LNCAP (cell line): Measurements from ENCODE around the gene CHERP.

Source experiments
- TF ChIP-seq, protein P1 (sequence below): fragments of 450-650 bp; IDR thresholded peaks from 2 replicates; pipeline ENCODE4 v1.5.1; 2017; ENCODE audit warnings: mild to moderate bottlenecking

CHERP gene

DNA sequence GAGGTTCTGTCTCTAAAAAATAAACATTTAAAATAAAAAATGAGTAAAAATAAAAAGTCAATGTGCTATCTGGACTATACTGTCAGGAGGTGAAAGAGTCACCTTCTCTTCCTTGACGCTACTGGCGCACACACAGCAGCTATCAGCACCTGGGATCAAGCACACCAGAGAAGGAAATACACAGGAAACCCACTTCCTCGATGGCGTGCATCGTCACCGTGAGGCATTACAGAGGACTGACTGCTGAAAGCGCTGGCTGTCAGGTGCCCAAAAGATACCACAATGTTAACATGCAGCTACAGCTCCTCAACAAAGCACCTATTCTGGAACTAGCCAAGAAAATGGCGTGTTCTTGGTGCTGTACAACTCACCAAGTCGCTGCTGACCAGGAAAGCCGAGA is 23.9 kb upstream of the CHERP start:
- TF ChIP-seq, protein P1, sequence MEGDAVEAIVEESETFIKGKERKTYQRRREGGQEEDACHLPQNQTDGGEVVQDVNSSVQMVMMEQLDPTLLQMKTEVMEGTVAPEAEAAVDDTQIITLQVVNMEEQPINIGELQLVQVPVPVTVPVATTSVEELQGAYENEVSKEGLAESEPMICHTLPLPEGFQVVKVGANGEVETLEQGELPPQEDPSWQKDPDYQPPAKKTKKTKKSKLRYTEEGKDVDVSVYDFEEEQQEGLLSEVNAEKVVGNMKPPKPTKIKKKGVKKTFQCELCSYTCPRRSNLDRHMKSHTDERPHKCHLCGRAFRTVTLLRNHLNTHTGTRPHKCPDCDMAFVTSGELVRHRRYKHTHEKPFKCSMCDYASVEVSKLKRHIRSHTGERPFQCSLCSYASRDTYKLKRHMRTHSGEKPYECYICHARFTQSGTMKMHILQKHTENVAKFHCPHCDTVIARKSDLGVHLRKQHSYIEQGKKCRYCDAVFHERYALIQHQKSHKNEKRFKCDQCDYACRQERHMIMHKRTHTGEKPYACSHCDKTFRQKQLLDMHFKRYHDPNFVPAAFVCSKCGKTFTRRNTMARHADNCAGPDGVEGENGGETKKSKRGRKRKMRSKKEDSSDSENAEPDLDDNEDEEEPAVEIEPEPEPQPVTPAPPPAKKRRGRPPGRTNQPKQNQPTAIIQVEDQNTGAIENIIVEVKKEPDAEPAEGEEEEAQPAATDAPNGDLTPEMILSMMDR, result no peak

DNA sequence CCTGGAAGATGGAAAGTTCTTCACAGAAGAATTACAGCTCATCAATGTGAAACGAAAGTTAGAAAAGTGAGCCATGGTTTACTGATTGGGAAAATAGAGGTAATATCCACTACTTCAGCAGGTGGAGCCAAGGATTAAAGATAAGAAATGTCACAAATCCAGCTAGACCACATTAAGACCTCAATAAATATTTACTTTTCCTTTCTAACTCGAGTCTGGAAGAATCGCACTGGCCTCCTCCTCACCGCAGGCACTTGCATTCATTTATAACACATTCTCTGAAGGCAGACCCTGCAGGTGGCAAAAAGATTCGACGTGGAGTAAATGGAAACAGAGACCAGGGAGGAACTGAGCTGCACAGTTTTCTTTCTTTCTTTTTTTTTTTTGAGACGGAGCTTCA is 22.6 kb upstream of the CHERP start:
- TF ChIP-seq, protein P1, result no peak

DNA sequence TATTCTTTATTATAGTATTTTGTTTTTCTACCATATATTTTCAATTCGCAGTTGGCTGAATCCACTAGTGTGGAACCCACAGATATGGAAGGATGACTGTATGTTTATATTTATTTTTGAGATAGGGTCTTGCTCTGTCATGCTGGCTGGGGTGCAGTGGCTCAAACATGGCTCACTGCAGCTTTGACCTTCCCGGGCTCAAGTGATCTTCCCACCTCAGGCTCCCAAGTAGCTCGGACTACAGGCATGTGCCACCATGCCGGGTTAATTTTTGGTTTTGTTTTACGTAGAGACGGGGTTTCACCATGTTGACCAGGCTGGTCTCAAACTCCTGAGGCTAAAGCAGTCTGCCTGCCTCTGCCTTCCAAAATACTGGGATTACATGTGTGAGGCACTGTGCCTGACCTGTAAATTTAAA is 20.4 kb upstream of the CHERP start:
- TF ChIP-seq, protein P1, result no peak

DNA sequence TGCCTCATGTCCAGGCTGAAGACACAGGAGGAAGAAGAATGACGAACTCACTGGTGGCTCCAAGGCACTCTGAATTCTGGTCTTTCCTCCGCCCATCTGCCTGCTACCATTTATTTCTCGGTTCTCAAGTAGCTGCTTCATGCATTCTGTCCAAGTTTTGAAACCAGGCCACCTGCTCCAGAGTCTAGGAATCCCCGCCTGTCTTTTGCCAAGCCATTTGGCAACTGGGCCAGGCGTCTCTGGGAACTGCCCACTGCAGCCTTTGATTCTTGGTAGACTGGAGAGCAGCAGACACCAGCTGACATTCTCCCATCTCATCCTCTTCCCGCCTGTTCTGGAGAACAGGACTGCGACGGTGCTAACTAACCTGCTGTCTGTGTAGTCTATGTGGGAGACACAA is 19.1 kb upstream of the CHERP start:
- TF ChIP-seq, protein P1, result no peak

DNA sequence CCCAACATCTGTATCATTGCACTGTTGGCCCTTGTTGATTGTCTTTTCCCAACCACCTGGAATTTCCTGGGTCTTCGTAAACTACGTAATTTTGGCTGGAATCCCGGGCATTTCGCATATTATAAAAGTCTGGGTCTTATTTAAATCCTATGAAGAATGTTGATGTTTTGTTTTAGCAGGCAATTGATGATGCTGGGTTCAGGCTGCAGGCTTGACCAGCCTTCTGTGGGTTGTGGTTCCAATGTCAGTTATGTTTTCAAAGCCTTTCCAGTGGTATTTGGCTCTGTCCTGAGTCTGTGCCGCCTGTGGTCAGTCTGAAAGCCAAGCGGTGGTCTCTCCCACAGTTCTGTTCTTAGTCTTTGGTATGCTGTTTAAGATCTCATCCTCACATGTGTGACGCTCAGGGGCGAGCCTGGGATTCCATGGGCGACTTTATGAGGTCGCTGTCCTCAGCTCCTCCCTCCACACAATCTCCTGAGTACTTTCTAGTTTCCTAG is 17.6 kb upstream of the CHERP start:
- TF ChIP-seq, protein P1, result no peak

DNA sequence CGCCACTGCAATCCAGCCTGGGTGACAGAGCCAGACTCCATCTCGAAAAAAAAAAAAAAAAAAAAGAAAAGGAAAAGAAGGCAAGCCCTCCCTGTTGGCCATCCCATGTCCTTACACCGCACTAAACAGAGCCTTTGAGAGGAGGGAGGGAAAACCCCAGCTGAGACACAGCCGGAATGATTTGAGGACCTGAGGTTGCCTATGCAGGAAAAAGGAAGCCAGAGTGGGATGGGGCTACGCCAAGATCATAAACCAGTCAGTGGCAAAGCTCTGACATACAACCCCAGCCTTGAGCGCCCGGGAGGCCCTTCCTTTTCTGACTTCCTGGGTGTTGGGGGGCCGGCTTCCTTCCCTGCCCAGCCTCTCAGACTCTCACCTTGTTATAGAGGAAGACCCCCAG is 12.5 kb upstream of the CHERP start:
- TF ChIP-seq, protein P1, result no peak

DNA sequence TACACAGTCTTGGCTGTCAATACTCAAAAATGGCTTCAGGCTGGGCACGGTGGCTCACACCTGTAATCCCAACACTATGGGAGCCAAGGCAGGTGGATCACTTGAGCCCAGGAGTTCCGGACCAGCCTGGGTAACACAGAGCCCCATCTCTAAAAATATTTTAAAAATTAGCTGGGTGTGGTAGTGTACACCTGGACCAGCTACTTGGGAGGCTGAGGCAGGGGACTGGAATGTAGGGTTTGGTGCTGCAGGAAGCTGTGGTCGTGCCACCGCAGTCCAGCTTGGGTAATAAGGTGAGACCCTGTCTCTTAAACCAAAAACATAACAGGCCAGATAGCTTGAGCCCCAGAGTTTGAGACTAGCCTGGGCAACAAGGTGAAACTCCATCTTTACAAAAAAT is 6.7 kb upstream of the CHERP start:
- TF ChIP-seq, protein P1, result no peak
